H1 (cell line): ENCODE data around the gene PFN3. TPM values are rescaled to one million over a fixed set of nuclear protein-coding genes. Genes with fewer than 3 reads are reported as not detected.

Experiments used
- ASH2L ChIP-seq: fragments of 200-600, 300-600 bp; sonication (generic); IDR thresholded peaks from one replicate; pipeline ENCODE4 v1.7.1; 2017; ENCODE audit warnings: low read length
- CBX5 ChIP-seq: fragments of 300-800, 300-1000 bp; sonication (generic); IDR thresholded peaks from 2 replicates; pipeline ENCODE4 v1.7.1; 2016; ENCODE audit warnings: antibody characterized with exemption, low read length, low read depth
- CHD1 ChIP-seq: IDR thresholded peaks from 2 replicates; pipeline ENCODE4 v1.6.1; 2012; ENCODE audit warnings: low read depth, low read length, improper control_type of control experiment
- EZH2 ChIP-seq: fragments of 200-600 bp; sonication (generic); IDR thresholded peaks from 2 replicates; pipeline ENCODE4 v1.7.1; 2012; ENCODE audit warnings: low read depth, mild to moderate bottlenecking, moderate library complexity, low read length, inconsistent platforms; ENCODE audit not compliant: severe bottlenecking
- GTF2F1 ChIP-seq: IDR thresholded peaks from 2 replicates; pipeline ENCODE4 v1.6.1; 2012; ENCODE audit warnings: low read depth, low read length, improper control_type of control experiment, borderline replicate concordance
- MAFK ChIP-seq: IDR thresholded peaks from 2 replicates; pipeline ENCODE4 v1.6.1; 2012; ENCODE audit warnings: low read depth, mild to moderate bottlenecking, improper control_type of control experiment, low read length
- SIX5 ChIP-seq: IDR thresholded peaks from 2 replicates; pipeline ENCODE4 v1.6.1; 2011; ENCODE audit warnings: mild to moderate bottlenecking, low read depth, low read length
- SUZ12 ChIP-seq: fragments of 200-600 bp; sonication (generic); IDR thresholded peaks from 2 replicates; pipeline ENCODE4 v1.6.1; 2012; ENCODE audit warnings: mild to moderate bottlenecking, inconsistent platforms, low read length, moderate library complexity, mixed read lengths
- polyA plus RNA-seq, 7 experiments: library from polyadenylated mRNA; depleted of rRNA in 3 of 7; stranded (reverse) in 5 of 7; unstranded in 2 of 7; fragments of >200 nt in 5 of 7; fragments of 200-250 nt in 2 of 7; gene quantifications; 1 replicate in 5 of 7; 2 replicates in 1 of 7; 4 replicates in 1 of 7; pipeline versions ENCODE4 v1.2.1 to v1.2.3, GENCODE V29; 2011 to 2013; ENCODE audit warnings: missing spikeins in 2 of 7, mixed read lengths in 2 of 7
- total RNA-seq: library from RNA; stranded (reverse); fragmentation: NEBNext Ultra II Directional; extraction: Animal tissue kit (Norgen Biotek cat#: 25700); gene quantifications from 2 replicates; pipeline ENCODE4 v1.2.1, GENCODE V29; 2021
- TF ChIP-seq, protein P1 (sequence below), 3 experiments: IDR thresholded peaks; 1 replicate in 2 of 3; 2 replicates in 1 of 3; pipeline versions ENCODE4 v1.5.1 to v1.6.1; 2011; ENCODE audit warnings: low read length in 3 of 3, mild to moderate bottlenecking in 3 of 3, inconsistent platforms in 2 of 3, low read depth in 1 of 3, moderate library complexity in 1 of 3; ENCODE audit not compliant: insufficient read depth in 1 of 3; ENCODE audit errors: control extremely low read depth in 1 of 3
- TF ChIP-seq, protein P2 (sequence below): IDR thresholded peaks from 2 replicates; pipeline ENCODE4 v1.6.1; 2011; ENCODE audit warnings: low read length, improper control_type of control experiment

Gene PFN3
- total and polyA plus RNA-seq, 2 of the 8 experiments (the other 6 are each of a cell fraction or from before 2014, with no cell fraction given) = not detected

DNA sequence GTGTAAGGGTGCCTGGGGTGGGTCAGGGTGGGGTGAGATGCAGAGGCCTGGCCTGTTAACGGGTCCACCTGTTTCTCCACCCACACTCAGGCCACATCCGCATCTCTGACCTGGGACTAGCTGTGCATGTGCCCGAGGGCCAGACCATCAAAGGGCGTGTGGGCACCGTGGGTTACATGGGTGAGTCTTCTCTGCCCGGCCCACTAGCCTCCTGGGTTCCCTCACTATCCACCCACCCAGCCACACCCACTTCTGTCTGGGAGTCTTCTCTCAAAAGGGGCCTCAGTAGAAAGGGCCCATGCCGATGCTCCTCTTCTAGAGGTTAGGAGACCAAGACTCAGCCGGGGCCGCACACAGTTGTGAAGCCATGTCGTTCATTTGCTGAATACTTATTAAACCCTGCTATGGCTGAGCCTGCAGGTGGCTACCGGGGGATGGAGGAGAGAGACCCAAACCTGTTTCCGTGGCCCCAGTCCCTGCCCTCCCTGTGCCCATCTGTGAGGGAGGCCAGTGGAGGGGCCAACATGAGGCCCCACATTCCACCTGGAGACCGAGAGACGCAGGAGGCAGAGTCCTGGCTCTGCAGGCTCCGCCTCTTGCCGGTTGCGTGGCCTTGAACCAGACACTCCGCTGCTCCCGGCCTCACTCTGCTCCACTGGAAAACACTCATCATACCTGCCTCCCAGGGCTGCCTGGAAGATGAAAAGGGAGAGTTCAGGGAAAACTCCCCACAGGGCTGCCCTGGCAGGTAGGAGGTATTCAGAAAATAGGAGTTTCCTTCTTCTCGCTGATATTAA is 34.7 kb upstream of the PFN3 start (continued):
- TF ChIP-seq, protein P1, sequence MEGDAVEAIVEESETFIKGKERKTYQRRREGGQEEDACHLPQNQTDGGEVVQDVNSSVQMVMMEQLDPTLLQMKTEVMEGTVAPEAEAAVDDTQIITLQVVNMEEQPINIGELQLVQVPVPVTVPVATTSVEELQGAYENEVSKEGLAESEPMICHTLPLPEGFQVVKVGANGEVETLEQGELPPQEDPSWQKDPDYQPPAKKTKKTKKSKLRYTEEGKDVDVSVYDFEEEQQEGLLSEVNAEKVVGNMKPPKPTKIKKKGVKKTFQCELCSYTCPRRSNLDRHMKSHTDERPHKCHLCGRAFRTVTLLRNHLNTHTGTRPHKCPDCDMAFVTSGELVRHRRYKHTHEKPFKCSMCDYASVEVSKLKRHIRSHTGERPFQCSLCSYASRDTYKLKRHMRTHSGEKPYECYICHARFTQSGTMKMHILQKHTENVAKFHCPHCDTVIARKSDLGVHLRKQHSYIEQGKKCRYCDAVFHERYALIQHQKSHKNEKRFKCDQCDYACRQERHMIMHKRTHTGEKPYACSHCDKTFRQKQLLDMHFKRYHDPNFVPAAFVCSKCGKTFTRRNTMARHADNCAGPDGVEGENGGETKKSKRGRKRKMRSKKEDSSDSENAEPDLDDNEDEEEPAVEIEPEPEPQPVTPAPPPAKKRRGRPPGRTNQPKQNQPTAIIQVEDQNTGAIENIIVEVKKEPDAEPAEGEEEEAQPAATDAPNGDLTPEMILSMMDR (IDR thresholded peaks at IDR 0.05; ENCODE audit: control extremely low read depth in 1 of 3, insufficient read depth in 1 of 3, low read depth in 1 of 3, low read length in 3 of 3) = no peak
- no peak for TF ChIP-seq CHD1
- TF ChIP-seq SUZ12 = no peak
- no peak for TF ChIP-seq SIX5
- no peak for TF ChIP-seq EZH2
- no peak for TF ChIP-seq CBX5
- TF ChIP-seq ASH2L = no peak
- TF ChIP-seq, protein P2, sequence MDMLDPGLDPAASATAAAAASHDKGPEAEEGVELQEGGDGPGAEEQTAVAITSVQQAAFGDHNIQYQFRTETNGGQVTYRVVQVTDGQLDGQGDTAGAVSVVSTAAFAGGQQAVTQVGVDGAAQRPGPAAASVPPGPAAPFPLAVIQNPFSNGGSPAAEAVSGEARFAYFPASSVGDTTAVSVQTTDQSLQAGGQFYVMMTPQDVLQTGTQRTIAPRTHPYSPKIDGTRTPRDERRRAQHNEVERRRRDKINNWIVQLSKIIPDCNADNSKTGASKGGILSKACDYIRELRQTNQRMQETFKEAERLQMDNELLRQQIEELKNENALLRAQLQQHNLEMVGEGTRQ = no peak
- TF ChIP-seq MAFK = no peak
- no peak for TF ChIP-seq GTF2F1
